Measurements from ENCODE around the gene ALLC.

Gene ALLC

GRCh38 chr2:3680548-3681345 lies 22.7 kb downstream of the ALLC start:
- DNase-seq: no peak

DNA sequence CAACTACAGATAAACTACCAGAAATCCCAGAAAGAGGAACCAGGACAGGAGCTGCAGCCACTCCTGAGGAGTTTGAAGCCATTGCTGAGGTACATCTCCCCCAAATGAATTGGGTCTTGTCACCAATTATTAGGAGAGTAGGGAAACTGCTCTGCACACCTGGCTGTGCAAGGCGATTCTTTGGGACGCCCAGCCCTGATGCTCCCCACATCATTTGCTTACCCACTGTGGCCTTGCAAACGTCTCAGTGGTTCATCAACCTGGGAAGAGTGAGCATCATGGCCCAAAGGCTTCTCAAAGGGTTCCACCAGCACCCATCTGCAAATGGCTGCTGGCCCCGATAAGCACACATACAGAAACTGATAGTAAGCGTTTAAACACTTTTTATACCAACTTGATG lies 23.6 kb downstream of the ALLC start:
- DNase-seq: no peak

- no peak for DNase-seq
Observed at GRCh38 chr2:3682811-3683210, 24.8 kb downstream of the ALLC start.

GRCh38 chr2:3683748-3684454 lies 25.9 kb downstream of the ALLC start:
- no peak for DNase-seq

DNA sequence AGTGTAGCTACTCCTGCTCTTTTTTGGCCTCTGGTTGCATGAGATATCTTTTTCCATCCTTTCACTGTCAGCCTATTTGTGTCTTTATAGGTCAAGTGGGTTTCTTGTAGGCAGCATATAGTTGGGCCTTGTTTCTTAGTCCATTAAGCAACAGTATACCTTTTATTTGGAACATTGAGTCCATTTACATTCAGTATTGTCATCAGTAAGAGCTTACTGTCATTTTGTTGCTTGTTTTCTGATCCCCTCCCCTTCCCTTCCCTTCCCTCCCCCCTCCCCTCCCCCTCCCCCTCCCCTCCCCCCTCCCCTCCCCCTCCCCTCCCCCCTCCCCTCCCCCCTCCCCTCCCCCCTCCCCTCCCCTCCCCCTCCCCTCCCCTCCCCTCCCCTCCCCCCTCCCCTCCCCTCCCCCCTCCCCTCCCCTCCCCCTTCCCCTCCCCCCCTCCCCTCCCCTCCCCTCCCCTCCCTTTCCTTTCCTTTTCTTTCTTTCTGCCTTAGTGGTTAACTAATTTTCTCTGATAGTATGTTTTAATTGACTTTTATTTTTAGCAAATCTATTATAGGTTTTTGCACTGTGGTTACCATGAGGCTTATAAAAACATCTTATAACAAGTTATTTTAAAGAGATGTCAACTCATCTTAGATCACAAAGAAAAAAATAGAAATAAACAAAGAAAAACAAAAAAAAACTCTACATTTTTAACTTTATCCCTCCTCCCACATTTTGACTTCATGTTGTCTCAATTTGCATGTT lies 32.2 kb downstream of the ALLC start:
- no peak for DNase-seq

DNA sequence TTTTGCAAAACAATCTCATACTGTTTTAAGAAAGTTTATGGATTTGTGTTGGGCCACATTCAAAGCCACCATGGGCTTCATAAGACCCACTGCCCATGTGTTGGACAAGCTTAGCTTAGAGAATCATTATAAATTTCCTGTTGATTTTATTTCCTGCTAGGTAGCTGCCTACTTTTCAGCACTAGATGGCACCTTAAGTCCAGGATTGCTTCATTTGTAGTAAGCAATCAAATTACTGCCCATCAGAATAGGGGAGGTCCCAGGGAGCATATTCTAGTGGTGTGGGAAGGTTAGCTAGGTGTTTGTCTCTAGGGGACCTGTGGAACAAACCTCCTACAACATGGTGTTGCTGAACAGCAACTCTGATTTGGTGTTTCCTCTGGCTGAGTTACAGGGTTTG lies 34.4 kb downstream of the ALLC start:
- no peak for DNase-seq

DNA sequence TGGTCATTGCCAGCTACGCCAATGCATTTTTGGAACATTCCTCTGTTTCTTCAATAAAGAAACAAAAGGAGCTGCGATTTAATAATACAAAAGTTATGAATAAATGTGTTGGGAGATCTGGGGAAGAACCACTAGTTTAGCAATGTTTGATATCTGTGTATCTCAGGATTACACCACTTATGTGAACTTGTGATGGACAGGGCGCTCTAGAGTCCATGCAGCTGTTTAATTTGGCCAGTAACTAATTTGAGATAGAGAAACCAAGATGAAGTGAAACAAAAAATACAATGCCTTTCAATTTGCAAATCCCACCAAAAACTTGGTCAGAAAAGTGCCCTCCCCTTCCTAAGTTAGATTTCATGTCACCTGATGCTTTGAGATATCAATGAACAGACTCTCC lies 38.5 kb downstream of the ALLC start:
- DNase-seq: no peak

- no peak for DNase-seq
Observed at GRCh38 chr2:3701071-3701470, 43.1 kb downstream of the ALLC start.

DNA sequence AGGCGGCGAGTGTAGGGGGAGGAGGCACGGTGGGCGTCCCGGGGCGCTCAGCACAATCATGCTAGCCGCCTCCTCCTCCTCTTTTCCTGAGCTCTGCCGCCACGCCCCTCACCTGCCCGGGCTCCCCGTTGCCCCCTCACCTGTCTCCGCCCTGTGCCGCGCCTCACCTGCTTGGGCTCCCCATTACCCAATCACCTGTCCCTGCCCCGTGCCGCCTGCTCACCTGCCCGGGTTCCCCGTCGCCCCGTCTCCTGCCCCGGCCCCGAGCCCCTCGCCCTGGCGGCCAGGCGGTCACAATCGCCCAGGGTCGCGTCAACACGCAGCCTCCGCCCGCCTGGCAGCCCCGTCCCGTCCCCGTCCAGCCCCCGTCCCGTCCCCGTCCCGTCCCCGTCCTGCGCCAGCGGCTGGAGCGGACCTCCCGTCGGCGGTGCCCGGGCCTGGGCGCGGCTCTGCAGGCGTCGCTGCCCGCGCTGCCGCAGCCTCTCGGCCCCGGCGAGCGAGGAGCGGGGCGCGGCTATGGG lies 45.3 kb downstream of the ALLC start, which contains the start of gene DCDC2C:
TSS of gene DCDC2C (plus strand) at position 340 of the 521 bp plus-strand sequence. CDS start at position 517, 177 bp downstream.
- DNase-seq: no peak

- DNase-seq: no peak
Observed at GRCh38 chr2:3703757-3704355, 45.9 kb downstream of the ALLC start.

DNA sequence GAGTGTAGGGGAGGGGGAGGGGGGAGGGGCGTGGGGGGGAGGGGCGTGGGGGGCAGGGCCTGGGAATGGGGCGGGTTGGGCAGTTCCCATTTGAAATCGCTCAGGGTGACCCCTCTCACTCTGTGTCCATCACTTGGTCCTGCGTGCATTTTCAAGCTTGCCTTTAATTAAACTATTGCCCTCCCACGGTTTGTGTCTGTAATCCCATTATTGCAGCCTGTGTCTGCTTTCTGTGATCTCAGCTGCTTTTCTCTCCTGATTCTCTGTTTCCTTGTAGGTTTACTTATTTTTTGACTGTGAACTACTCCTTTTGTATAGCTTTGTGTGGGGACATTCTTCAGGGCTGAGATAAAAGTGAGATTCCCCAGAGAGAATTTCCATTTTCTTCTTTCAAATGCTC lies 46.7 kb downstream of the ALLC start:
- DNase-seq: no peak

DNA sequence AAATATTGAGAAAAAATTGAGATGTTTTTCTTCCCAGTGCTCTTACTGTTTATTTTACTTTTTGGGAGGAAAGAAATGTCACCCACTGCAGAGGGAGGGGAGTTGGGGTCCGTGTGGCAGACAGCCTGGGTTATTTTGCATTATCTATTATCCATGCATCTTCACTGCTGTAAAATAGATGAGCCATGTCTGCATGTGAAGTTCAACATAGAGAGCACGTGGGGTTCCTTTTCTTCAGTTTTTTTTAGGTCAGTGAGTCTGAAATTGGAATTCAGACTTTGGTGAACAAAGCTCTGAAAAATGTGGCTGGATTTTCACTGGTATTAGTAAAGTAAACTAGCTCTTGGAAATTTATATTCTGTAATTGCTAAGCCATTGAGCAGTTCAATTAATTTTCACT lies 47.8 kb downstream of the ALLC start:
- no peak for DNase-seq

GRCh38 chr2:3706892-3707291 lies 48.9 kb downstream of the ALLC start:
- DNase-seq: no peak

- no peak for DNase-seq
Observed at GRCh38 chr2:3708576-3708975, 50.6 kb downstream of the ALLC start.

- no peak for DNase-seq
Observed at GRCh38 chr2:3709225-3709624, 51.2 kb downstream of the ALLC start.

GRCh38 chr2:3712424-3712823 lies 54.4 kb downstream of the ALLC start:
- no peak for DNase-seq

- no peak for DNase-seq
Observed at GRCh38 chr2:3712831-3713503, 55.0 kb downstream of the ALLC start.

DNA sequence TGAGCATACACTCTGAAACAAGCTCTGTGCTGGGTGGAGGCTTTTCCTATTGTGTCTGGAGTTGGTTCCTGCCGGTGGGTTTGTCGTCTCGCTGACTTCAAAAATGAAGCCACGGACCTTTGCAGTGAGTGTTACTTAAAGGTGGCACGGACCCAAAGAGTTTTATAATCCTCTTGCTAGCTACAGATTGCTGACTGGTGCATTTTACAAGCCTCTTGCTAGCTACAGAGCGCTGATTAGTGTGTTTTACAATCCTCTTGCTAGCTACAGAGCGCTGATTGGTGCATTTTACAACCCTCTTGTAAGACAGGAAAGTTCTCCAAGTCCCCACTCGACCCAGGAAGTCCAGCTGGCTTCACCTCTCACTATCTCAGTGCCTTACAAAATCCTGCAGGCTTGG lies 60.7 kb downstream of the ALLC start:
- no peak for DNase-seq

- DNase-seq: no peak
Observed at GRCh38 chr2:3725002-3725401, 67.0 kb downstream of the ALLC start.

- no peak for DNase-seq
Observed at GRCh38 chr2:3725458-3726250, 67.7 kb downstream of the ALLC start.

DNA sequence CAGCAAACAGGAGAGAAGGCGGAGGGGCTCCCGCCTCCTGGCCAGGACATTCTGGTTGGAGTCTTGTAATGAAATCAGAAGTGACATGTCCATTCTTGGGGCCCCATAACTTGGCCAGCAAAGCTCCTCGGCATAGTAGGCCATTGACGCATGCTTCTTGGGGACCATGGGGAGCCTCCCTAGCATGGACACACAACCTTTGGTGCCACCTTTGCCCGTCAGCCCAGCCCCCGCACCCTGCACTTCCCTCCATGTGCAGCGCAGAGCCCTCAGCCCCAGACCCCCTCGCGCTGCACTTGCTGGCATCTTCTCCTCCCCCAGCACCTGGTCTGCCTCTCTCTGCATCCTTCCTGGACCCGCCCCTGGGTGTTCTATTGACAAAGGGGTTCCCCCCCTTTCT lies 68.5 kb downstream of the ALLC start:
- no peak for DNase-seq

All from NCI-H2029 treated with DMSO at 0.1 percent for 48 hours (cell line).